Measurements from ENCODE around the gene NR3C2.

DNA sequence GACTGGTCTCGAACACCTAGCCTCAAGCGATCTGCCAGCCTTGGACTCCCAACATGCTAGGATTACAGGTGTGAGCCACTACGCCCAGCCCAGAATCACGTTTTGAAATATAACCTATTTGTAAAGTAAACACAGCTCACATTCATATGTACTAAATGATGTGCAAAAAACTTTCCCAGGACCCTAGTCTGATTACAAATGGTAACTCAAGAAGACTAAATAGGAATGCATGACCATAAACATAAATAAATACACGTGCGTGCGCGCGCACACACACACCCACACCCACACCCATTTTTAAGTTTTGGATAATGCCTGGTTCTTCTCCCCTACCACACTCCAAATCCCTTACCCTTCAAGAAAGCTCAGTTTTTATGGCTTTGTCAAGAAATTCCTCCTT is 163.9 kb downstream of the NR3C2 start:
- TF ChIP-seq, protein P1, sequence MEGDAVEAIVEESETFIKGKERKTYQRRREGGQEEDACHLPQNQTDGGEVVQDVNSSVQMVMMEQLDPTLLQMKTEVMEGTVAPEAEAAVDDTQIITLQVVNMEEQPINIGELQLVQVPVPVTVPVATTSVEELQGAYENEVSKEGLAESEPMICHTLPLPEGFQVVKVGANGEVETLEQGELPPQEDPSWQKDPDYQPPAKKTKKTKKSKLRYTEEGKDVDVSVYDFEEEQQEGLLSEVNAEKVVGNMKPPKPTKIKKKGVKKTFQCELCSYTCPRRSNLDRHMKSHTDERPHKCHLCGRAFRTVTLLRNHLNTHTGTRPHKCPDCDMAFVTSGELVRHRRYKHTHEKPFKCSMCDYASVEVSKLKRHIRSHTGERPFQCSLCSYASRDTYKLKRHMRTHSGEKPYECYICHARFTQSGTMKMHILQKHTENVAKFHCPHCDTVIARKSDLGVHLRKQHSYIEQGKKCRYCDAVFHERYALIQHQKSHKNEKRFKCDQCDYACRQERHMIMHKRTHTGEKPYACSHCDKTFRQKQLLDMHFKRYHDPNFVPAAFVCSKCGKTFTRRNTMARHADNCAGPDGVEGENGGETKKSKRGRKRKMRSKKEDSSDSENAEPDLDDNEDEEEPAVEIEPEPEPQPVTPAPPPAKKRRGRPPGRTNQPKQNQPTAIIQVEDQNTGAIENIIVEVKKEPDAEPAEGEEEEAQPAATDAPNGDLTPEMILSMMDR (IDR thresholded peaks at IDR 0.05; ENCODE audit: insufficient read depth, low read depth, low read length) = no peak
- TF ChIP-seq EZH2 (IDR thresholded peaks at IDR 0.05; ENCODE audit: insufficient read depth, low read length) = no peak
